OCI-LY7 (cell line): ENCODE measurements around the gene CYB561. TPM values are rescaled to one million over a fixed set of nuclear protein-coding genes. Genes with fewer than 3 reads are reported as not detected.

ENCODE experiments used
- BruUV-seq: library from RNA; stranded (reverse); fragments of 400-500 nt; replicated peaks from 2 replicates; lab custom pipeline; 2021; lab: Mats Ljungman, UMichigan
- CTCF ChIA-PET: fragments of 300-600 bp; sonication (Branson Sonifier 250); formaldehyde crosslinking; loops from one replicate; lab custom pipeline; 2022; ENCODE audit warnings: antibody characterized with exemption; ENCODE audit not compliant: unreplicated experiment; lab: Charles Lee
- POLR2A ChIA-PET: fragments of 300-600 bp; sonication (Branson Sonifier 250); formaldehyde crosslinking; loops from one replicate; lab custom pipeline; 2022; ENCODE audit warnings: antibody characterized with exemption; lab: Charles Lee
- DNase-seq: peaks from one replicate; pipeline ENCODE4 v3.0.0-alpha.2; 2015; ENCODE audit warnings: low spot score
- H2AFZ ChIP-seq: fragments of 200-600 bp; sonication (generic), shearing (Covaris generic); 2 replicates; pipeline ENCODE4 v1.6.1; 2014; ENCODE audit warnings: mild to moderate bottlenecking, antibody characterized with exemption, low read length, moderate library complexity
- H3K27ac ChIP-seq: fragments of 200-600 bp; sonication (generic); 2 replicates; pipeline ENCODE4 v1.5.1; 2014; ENCODE audit warnings: mixed run types, low read depth, mild to moderate bottlenecking, moderate library complexity, low read length, inconsistent platforms; ENCODE audit not compliant: poor library complexity, severe bottlenecking
- H3K36me3 ChIP-seq: fragments of 200-600 bp; sonication (generic); 2 replicates; pipeline ENCODE4 v1.6.1; 2014; ENCODE audit warnings: mild to moderate bottlenecking, antibody characterized with exemption, low read length, moderate library complexity, mixed read lengths; ENCODE audit not compliant: insufficient read depth
- H3K4me1 ChIP-seq: fragments of 200-600 bp; sonication (generic); 2 replicates; pipeline ENCODE4 v1.5.1; 2014; ENCODE audit warnings: mild to moderate bottlenecking, low read length; ENCODE audit not compliant: insufficient read depth, poor library complexity, severe bottlenecking
- H3K4me2 ChIP-seq: fragments of 200-600 bp; sonication (generic); 2 replicates; pipeline ENCODE4 v1.6.1; 2014; ENCODE audit warnings: mild to moderate bottlenecking, low read length
- H3K4me3 ChIP-seq: fragments of 200-600 bp; sonication (generic); 2 replicates; pipeline ENCODE4 v1.5.1; 2014; ENCODE audit warnings: mild to moderate bottlenecking, low read depth, low read length; ENCODE audit not compliant: poor library complexity, severe bottlenecking
- H3K79me2 ChIP-seq: fragments of 200-600 bp; sonication (generic); 2 replicates; pipeline ENCODE4 v1.6.1; 2016; ENCODE audit warnings: low read depth, mild to moderate bottlenecking, low read length, moderate library complexity, mixed read lengths; ENCODE audit not compliant: insufficient read depth
- H3K9me2 ChIP-seq: fragments of 200-600 bp; sonication (generic); 2 replicates; pipeline ENCODE4 v1.6.1; 2016; ENCODE audit warnings: mild to moderate bottlenecking, low read length, mixed read lengths; ENCODE audit not compliant: insufficient read depth
- H3K9me3 ChIP-seq: fragments of 200-600 bp; sonication (generic); 2 replicates; pipeline ENCODE4 v1.6.1; 2014; ENCODE audit warnings: mild to moderate bottlenecking, mixed run types, low read length, mixed read lengths
- H4K20me1 ChIP-seq: fragments of 200-600 bp; sonication (generic); 2 replicates; pipeline ENCODE4 v1.6.1; 2014; ENCODE audit warnings: mild to moderate bottlenecking, antibody characterized with exemption, low read length, moderate library complexity, mixed read lengths; ENCODE audit not compliant: insufficient read depth
- CTCF ChIP-seq: fragments of 200-600 bp; sonication (generic); conservative IDR thresholded peaks from 2 replicates; pipeline ENCODE4 v1.5.1; 2014; ENCODE audit warnings: mild to moderate bottlenecking, antibody characterized with exemption, low read length, moderate library complexity, mixed read lengths
- EZH2phosphoT487 ChIP-seq: fragments of 200-600 bp; sonication (generic); IDR thresholded peaks from 2 replicates; pipeline ENCODE4 v1.6.1; 2018; ENCODE audit warnings: low read depth, borderline replicate concordance, mild to moderate bottlenecking, mixed run types, antibody characterized with exemption, low read length, moderate library complexity, mixed read lengths
- intact Hi-C: fragments of 100-400 bp; cut with micrococcal nuclease; formaldehyde crosslinking; loops from one replicate; pipeline ENCODE4 v1.10.0; 2022; ENCODE audit not compliant: unreplicated experiment
- total RNA-seq, 2 experiments: library from RNA; depleted of rRNA in 1 of 2; stranded (reverse); fragments of >200 nt in 1 of 2; shearing (Covaris generic) in 1 of 2; gene quantifications; 2 replicates each; pipeline ENCODE4 v1.2.3, GENCODE V29; 2014 to 2022

Gene CYB561
- total RNA-seq, 2 experiments from 2014 or later: not detected

- no peak overlapping the region for H3K4me2 ChIP-seq
- no peak for DNase-seq
- intact Hi-C loops: no loop called here
- TF ChIP-seq EZH2phosphoT487: no peak
- TF ChIP-seq CTCF: no peak
- POLR2A ChIA-PET: no interaction called here
- H3K27ac ChIP-seq: no peak overlapping the region
- H3K4me3 ChIP-seq: no peak overlapping the region
- no peaks in the 10 kb centered on the region for H3K36me3 ChIP-seq
- H3K9me3 ChIP-seq: no peaks in the 10 kb centered on the region
- H4K20me1 ChIP-seq: no peaks in the 10 kb centered on the region
- no peaks in the 10 kb centered on the region for H3K4me1 ChIP-seq
- H3K9me2 ChIP-seq: no peaks in the 10 kb centered on the region
- H2AFZ ChIP-seq: no peak overlapping the region
- no peaks in the 10 kb centered on the region for H3K79me2 ChIP-seq
- no TSS peak for BruUV-seq
- CTCF ChIA-PET: no interaction called here
These were observed 7.0 kb upstream of the CYB561 start for GRCh38 chr17:63452962-63453551.

- no peak overlapping the region for H3K4me2 ChIP-seq
- H3K9me3 ChIP-seq: no peaks in the 10 kb centered on the region
- no peak overlapping the region for H3K27ac ChIP-seq
- H3K36me3 ChIP-seq: no peaks in the 10 kb centered on the region
- intact Hi-C loops: no loop called here
- CTCF ChIA-PET: no interaction called here
- no peak overlapping the region for H2AFZ ChIP-seq
- no TSS peak for BruUV-seq
- H3K4me3 ChIP-seq: no peak overlapping the region
- no peaks in the 10 kb centered on the region for H4K20me1 ChIP-seq
- no peaks in the 10 kb centered on the region for H3K9me2 ChIP-seq
- no peaks in the 10 kb centered on the region for H3K79me2 ChIP-seq
- no peak for DNase-seq
- POLR2A ChIA-PET: no interaction called here
- no peaks in the 10 kb centered on the region for H3K4me1 ChIP-seq
- TF ChIP-seq CTCF (no peak), EZH2phosphoT487 (no peak)
These were observed 6.2 kb upstream of the CYB561 start for GRCh38 chr17:63452046-63452961.

- H3K36me3 ChIP-seq: no peaks in the 10 kb centered on the region
- TF ChIP-seq EZH2phosphoT487 (no peak), CTCF (no peak)
- POLR2A ChIA-PET: no interaction called here
These were observed 5.0 kb upstream of the CYB561 start for GRCh38 chr17:63451150-63451549.

More at GRCh38 chr17:63451150-63451549, 5.0 kb upstream of the CYB561 start:
- no peaks in the 10 kb centered on the region for H3K9me2 ChIP-seq
- no peaks in the 10 kb centered on the region for H3K4me1 ChIP-seq
- no peaks in the 10 kb centered on the region for H3K9me3 ChIP-seq
- no peak overlapping the region for H3K4me2 ChIP-seq
- no TSS peak for BruUV-seq
- no peak overlapping the region for H2AFZ ChIP-seq
- no peak overlapping the region for H3K27ac ChIP-seq
- intact Hi-C loops: no loop called here
- DNase-seq: no peak
- CTCF ChIA-PET: no interaction called here
- no peaks in the 10 kb centered on the region for H3K79me2 ChIP-seq
- no peak overlapping the region for H3K4me3 ChIP-seq
- no peaks in the 10 kb centered on the region for H4K20me1 ChIP-seq
